GM12878 (cell line): ENCODE results near the gene HADHA. TPM values are rescaled to one million over a fixed set of nuclear protein-coding genes. Genes with fewer than 3 reads are reported as not detected.
A peak's percentile ranks its signal among the peaks of the same experiment; 100 is the strongest.

Source experiments
- ATAC-seq: fragments of 200-7000 bp; cut with Tn5 transposase; 3 replicates; pipeline ENCODE4 v1.9.1; 2020; ENCODE audit warnings: mild to moderate bottlenecking, moderate library complexity
- BruUV-seq: library from RNA; stranded (reverse); fragments of 400-500 nt; replicated peaks from 2 replicates; lab custom pipeline; 2021; lab: Mats Ljungman, UMichigan
- CTCF ChIA-PET: fragments of 300-600 bp; sonication (Branson Sonifier 250); formaldehyde crosslinking; extraction: SDS; loops from one replicate; lab custom pipeline; 2021; ENCODE audit warnings: inconsistent platforms; lab: Yijun Ruan, JAX
- POLR2A ChIA-PET: fragments of 350-600 bp; formaldehyde crosslinking; extraction: SDS; loops from one replicate; lab custom pipeline; 2021; ENCODE audit warnings: inconsistent platforms; lab: Charles Lee
- RAD21 ChIA-PET: fragments of 300-600 bp; sonication (Branson Sonifier 250); formaldehyde crosslinking; loops from one replicate; lab custom pipeline; 2023; ENCODE audit warnings: antibody characterized with exemption; ENCODE audit not compliant: unreplicated experiment; lab: Charles Lee
- SMC1A ChIA-PET: fragments of 300-600 bp; sonication (Branson Sonifier 250); formaldehyde crosslinking; loops from one replicate; lab custom pipeline; 2023; ENCODE audit not compliant: unreplicated experiment, uncharacterized antibody; lab: Charles Lee
- DNase-seq: peaks from one replicate; pipeline ENCODE4 v3.0.0-alpha.2; 2011; ENCODE audit warnings: low read depth, low spot score
- FAIRE-seq: peaks from 3 replicates; lab custom pipeline; 2011; peaks lifted over from hg19 to GRCh38; lab: Jason Lieb, UNC
- H2AFZ ChIP-seq: 2 replicates; pipeline ENCODE4 v1.6.0; 2011; ENCODE audit warnings: low read depth, low read length, control low read depth; ENCODE audit not compliant: control insufficient read depth
- H3K27ac ChIP-seq: 2 replicates; pipeline ENCODE4 v1.5.1; 2011; ENCODE audit warnings: control low read depth; ENCODE audit not compliant: control insufficient read depth, insufficient read depth
- H3K27me3 ChIP-seq, 2 experiments: replicated peaks in 1 of 2; 2 replicates each; pipeline versions ENCODE4 v1.6.0 to v1.6.1; 2011; ENCODE audit warnings: low read length in 1 of 2; ENCODE audit not compliant: control insufficient read depth in 2 of 2, insufficient read depth in 2 of 2
- H3K36me3 ChIP-seq, 2 experiments: 2 replicates each; pipeline ENCODE4 v1.5.1; 2011; ENCODE audit warnings: low read length in 1 of 2; ENCODE audit not compliant: control insufficient read depth in 2 of 2, insufficient read depth in 2 of 2
- H3K4me1 ChIP-seq: 2 replicates; pipeline ENCODE4 v1.6.1; 2011; ENCODE audit warnings: mild to moderate bottlenecking, low read length, moderate library complexity, mixed read lengths; ENCODE audit not compliant: control insufficient read depth, insufficient read depth
- H3K4me2 ChIP-seq: 2 replicates; pipeline ENCODE4 v1.6.0; 2011; ENCODE audit warnings: control low read depth; ENCODE audit not compliant: control insufficient read depth, insufficient read depth
- H3K4me3 ChIP-seq: fragments of 200-600 bp; sonication (generic); 2 replicates; pipeline ENCODE4 v1.5.1; 2016
- H3K79me2 ChIP-seq: 2 replicates; pipeline ENCODE4 v1.6.0; 2011; ENCODE audit warnings: low read length; ENCODE audit not compliant: control insufficient read depth, insufficient read depth
- H3K9ac ChIP-seq: 2 replicates; pipeline ENCODE4 v1.8.0; 2011; ENCODE audit warnings: low read length, control low read depth, mixed read lengths; ENCODE audit not compliant: control insufficient read depth, insufficient read depth
- H3K9me3 ChIP-seq: replicated peaks from 3 replicates; pipeline ENCODE4 v1.5.1; 2011; ENCODE audit warnings: mild to moderate bottlenecking, low read length; ENCODE audit not compliant: control insufficient read depth, insufficient read depth
- H4K20me1 ChIP-seq: 2 replicates; pipeline ENCODE4 v1.6.0; 2011; ENCODE audit not compliant: control insufficient read depth, insufficient read depth
- ATF7 ChIP-seq: fragments of 450-650 bp; IDR thresholded peaks from 2 replicates; pipeline ENCODE4 v1.6.1; 2016; ENCODE audit warnings: low read depth, mild to moderate bottlenecking
- BHLHE40 ChIP-seq, 2 experiments: fragments of 450-650 bp in 1 of 2; IDR thresholded peaks; 2 replicates each; pipeline ENCODE4 v1.6.1; 2011 to 2017; ENCODE audit warnings: low read depth in 2 of 2, borderline replicate concordance in 1 of 2, improper control_type of control experiment in 1 of 2, low read length in 1 of 2, mild to moderate bottlenecking in 1 of 2
- CBX3 ChIP-seq: fragments of 200-600 bp; sonication (generic); IDR thresholded peaks from 2 replicates; pipeline ENCODE4 v1.6.1; 2016; ENCODE audit warnings: low read depth, borderline replicate concordance
- CREB1 ChIP-seq: IDR thresholded peaks from 2 replicates; pipeline ENCODE4 v1.6.1; 2012; ENCODE audit warnings: low read depth, mild to moderate bottlenecking, inconsistent platforms
- MLLT1 ChIP-seq: fragments of 450-650 bp; IDR thresholded peaks from 2 replicates; pipeline ENCODE4 v1.6.1; 2016; ENCODE audit warnings: mild to moderate bottlenecking
- RUNX3 ChIP-seq: IDR thresholded peaks from 2 replicates; pipeline ENCODE4 v1.6.1; 2012; ENCODE audit warnings: low read length, inconsistent platforms
- WGBS: methylation state at CpG from one replicate; pipeline ENCODE4 v1.1.6; 2016; ENCODE audit warnings: low lambda C conversion rate; ENCODE audit not compliant: insufficient replicate concordance, insufficient coverage; ENCODE audit errors: missing lambda C conversion rate; 5-methylcytosine and 5-hydroxymethylcytosine counted together
- in situ Hi-C: fragments of 300-500 bp; cut with MboI; formaldehyde crosslinking; loops from 9 replicates; pipeline ENCODE4 v1.14.3; 2018; ENCODE audit warnings: mixed read lengths
- intact Hi-C: fragments of 100-400 bp; cut with micrococcal nuclease; formaldehyde crosslinking; loops from one replicate; pipeline ENCODE4 v1.14.2; 2022; ENCODE audit not compliant: unreplicated experiment
- polyA plus RNA-seq, 11 experiments: library from polyadenylated mRNA; depleted of rRNA in 4 of 11; unstranded in 6 of 11; stranded (reverse) in 5 of 11; fragments of >200 nt; fragmentation: Nextera tagmentation in 4 of 11; fragmentation: Illumina TruSeq in 1 of 11; extraction: Ambion mirVana in 4 of 11; extraction: Trizol in 1 of 11; gene quantifications; 1 replicate in 1 of 11; 2 replicates in 10 of 11; pipeline versions ENCODE4 v1.2.1 to v1.2.3, GENCODE V29; 2011 to 2016; ENCODE audit warnings: inconsistent platforms in 2 of 11, missing spikeins in 2 of 11, low read depth in 1 of 11
- total RNA-seq, 4 experiments: library from RNA; depleted of rRNA in 3 of 4; stranded (reverse); fragments of >200 nt in 3 of 4; fragmentation: Illumina TruSeq in 1 of 4; extraction: Trizol in 1 of 4; gene quantifications; 2 replicates each; pipeline versions ENCODE4 v1.2.1 to v1.2.3, GENCODE V29; 2013 to 2021
- TF ChIP-seq, protein P1 (sequence below): fragments of 450-650 bp; IDR thresholded peaks from 2 replicates; pipeline ENCODE4 v1.6.1; 2017; ENCODE audit warnings: mild to moderate bottlenecking

Gene HADHA
- total and polyA plus RNA-seq, 10 of the 15 experiments (the other 5 are each of a cell fraction or from before 2014, with no cell fraction given) = 109 to 207 (median 165) TPM

- WGBS = 17% methylated on average over 9 of the region's 9 CpGs
- no peaks in the 10 kb centered on the region for H3K36me3 ChIP-seq
- ChIA-PET SMC1A (interaction anchor here (1.0 to 8.9 kb wide), 12 partner anchors 9 to 100 kb away, joined by 3 to 71 read pairs (median 4); partner anchors contain the start of gene ADGRF3), RAD21 (interaction anchor here (0.6 to 4.9 kb wide), 7 partner anchors 9 to 205 kb away, joined by 3 to 41 read pairs (median 4); partner anchors contain the start of gene SELENOI), CTCF (interaction anchor here (0.5 to 2.9 kb wide), 8 partner anchors 20 to 223 kb away, joined by 3 to 12 read pairs (median 4); no protein-coding TSS in a partner anchor), POLR2A (interaction anchor here (0.5 to 5.1 kb wide), 8 partner anchors 14 to 832 kb away, joined by 3 to 35 read pairs (median 5); partner anchors contain the start of genes ADGRF3 and SELENOI)
- intact Hi-C loops = no loop called here
- no peaks in the 10 kb centered on the region; the same call in 2 of the 3 replicates for H3K9me3 ChIP-seq
- peak overlapping the region; percentile 55; the same call in 1 of the 2 replicates for H3K9ac ChIP-seq
- ATAC-seq = no peak; the same call in 2 of the 3 replicates
- peak overlapping the region; percentile 82 for H3K4me2 ChIP-seq
- peak; percentile 21 for DNase-seq
- FAIRE-seq = no peak
- peak overlapping the region; percentile 7; the same call in 1 of the 2 replicates for H2AFZ ChIP-seq
- peak overlapping the region; percentile 92 for H3K4me3 ChIP-seq
- TF ChIP-seq BHLHE40 (IDR thresholded peaks at IDR 0.05; ENCODE audit: borderline replicate concordance in 1 of 2, low read depth in 2 of 2, low read length in 1 of 2) (peak; percentile 60 to 71; a peak in 3 of 4 replicates), CBX3 (no peak), CREB1 (no peak), MLLT1 (peak; percentile 66), RUNX3 (peak; percentile 86), ATF7 (0 out of 2 replicates have a peak, but pooled peaks have one; percentile 10)
- TF ChIP-seq, protein P1, sequence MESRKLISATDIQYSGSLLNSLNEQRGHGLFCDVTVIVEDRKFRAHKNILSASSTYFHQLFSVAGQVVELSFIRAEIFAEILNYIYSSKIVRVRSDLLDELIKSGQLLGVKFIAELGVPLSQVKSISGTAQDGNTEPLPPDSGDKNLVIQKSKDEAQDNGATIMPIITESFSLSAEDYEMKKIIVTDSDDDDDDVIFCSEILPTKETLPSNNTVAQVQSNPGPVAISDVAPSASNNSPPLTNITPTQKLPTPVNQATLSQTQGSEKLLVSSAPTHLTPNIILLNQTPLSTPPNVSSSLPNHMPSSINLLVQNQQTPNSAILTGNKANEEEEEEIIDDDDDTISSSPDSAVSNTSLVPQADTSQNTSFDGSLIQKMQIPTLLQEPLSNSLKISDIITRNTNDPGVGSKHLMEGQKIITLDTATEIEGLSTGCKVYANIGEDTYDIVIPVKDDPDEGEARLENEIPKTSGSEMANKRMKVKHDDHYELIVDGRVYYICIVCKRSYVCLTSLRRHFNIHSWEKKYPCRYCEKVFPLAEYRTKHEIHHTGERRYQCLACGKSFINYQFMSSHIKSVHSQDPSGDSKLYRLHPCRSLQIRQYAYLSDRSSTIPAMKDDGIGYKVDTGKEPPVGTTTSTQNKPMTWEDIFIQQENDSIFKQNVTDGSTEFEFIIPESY = peak; percentile 94
- in situ Hi-C loops = no loop called here
- H3K27me3 ChIP-seq = no peaks in the 10 kb centered on the region
- H3K79me2 ChIP-seq = peaks cover 93% of the 10 kb centered on the region
- H3K27ac ChIP-seq = peak overlapping the region; percentile 1; the same call in 1 of the 2 replicates
- peaks cover 14% of the 10 kb centered on the region for H3K4me1 ChIP-seq
- H4K20me1 ChIP-seq = no peaks in the 10 kb centered on the region
- BruUV-seq = no TSS peak
These were observed 2.4 kb upstream of the HADHA start for GRCh38 chr2:26246818-26247217.
